ENCODE results near the gene NIT1. TPM values are rescaled to one million over a fixed set of nuclear protein-coding genes. Genes with fewer than 3 reads are reported as not detected.

Gene NIT1
- total RNA-seq, 1 donor from 2014 or later: 19.3 TPM

GRCh38 chr1:161153682-161154337 lies 35.9 kb downstream of the NIT1 start, which contains the start of gene UFC1:
UFC1 (plus strand) TSS chr1:161153978; CDS start chr1:161153998, 20 bp downstream.
- peak; percentile 95 for DNase-seq

- no peak for DNase-seq
Observed at GRCh38 chr1:161157867-161158266, 40.0 kb downstream of the NIT1 start.

- no peak for DNase-seq
Observed at GRCh38 chr1:161158316-161159010, 40.6 kb downstream of the NIT1 start.

GRCh38 chr1:161159087-161159912 lies 41.4 kb downstream of the NIT1 start, which contains the start of gene USP21:
USP21 (plus strand) TSS chr1:161159500; CDS start chr1:161160641, 1,141 bp downstream.
- DNase-seq: peak; percentile 98

GRCh38 chr1:161159913-161160243 lies 42.0 kb downstream of the NIT1 start:
- DNase-seq: no peak

- no peak for DNase-seq
Observed at GRCh38 chr1:161160671-161161145, 42.8 kb downstream of the NIT1 start.

GRCh38 chr1:161161652-161162051 lies 43.7 kb downstream of the NIT1 start:
- DNase-seq: no peak

GRCh38 chr1:161162052-161162451 lies 44.1 kb downstream of the NIT1 start:
- DNase-seq: no peak

- no peak for DNase-seq
Observed at GRCh38 chr1:161162806-161163205, 44.9 kb downstream of the NIT1 start.

GRCh38 chr1:161163793-161164192 lies 45.9 kb downstream of the NIT1 start:
- DNase-seq: no peak

- DNase-seq: no peak
Observed at GRCh38 chr1:161164901-161165610, 47.2 kb downstream of the NIT1 start.

- peak; percentile 99 for DNase-seq
Observed at GRCh38 chr1:161165742-161166668, 48.1 kb downstream of the NIT1 start, which contains the start of gene PPOX. PPOX (plus strand) TSS chr1:161166426; CDS start chr1:161166848, 422 bp downstream.

- DNase-seq: no peak
Observed at GRCh38 chr1:161166669-161167548, 49.0 kb downstream of the NIT1 start.

- DNase-seq: no peak
Observed at GRCh38 chr1:161168906-161169305, 51.0 kb downstream of the NIT1 start.

Small RNA genes lying within 50 kb of the gene (small RNA-seq; reads per million reads assigned to genes)
- not detected for gene RF01225 (ENCODE audit: low replicate concordance)

Other genes with a start within 250 kb of the NIT1 start
- gene ITLN1, start 232.9 kb upstream of the NIT1 start, total RNA-seq: 0.62 TPM
- not detected for gene ITLN2, start 163.3 kb upstream of the NIT1 start, total RNA-seq
- 30.0 TPM for gene F11R, start 97.0 kb upstream of the NIT1 start, total RNA-seq
- 53.9 TPM for gene TSTD1, start 79.1 kb upstream of the NIT1 start, total RNA-seq
- 50.4 TPM for gene USF1, start 72.1 kb upstream of the NIT1 start, total RNA-seq
- gene ARHGAP30, start 48.2 kb upstream of the NIT1 start, total RNA-seq: 3.0 TPM
- 18.0 TPM for gene NECTIN4, start 28.5 kb upstream of the NIT1 start, total RNA-seq
- 3.3 TPM for gene KLHDC9, start 19.7 kb upstream of the NIT1 start, total RNA-seq
- 24.5 TPM for gene PFDN2, start 68 bp upstream of the NIT1 start, total RNA-seq
- gene DEDD, start 14.6 kb downstream of the NIT1 start, total RNA-seq: 37.6 TPM
- 109 TPM for gene UFC1, start 35.9 kb downstream of the NIT1 start, total RNA-seq
- 16.5 TPM for gene USP21, start 41.4 kb downstream of the NIT1 start, total RNA-seq
- gene PPOX, start 48.3 kb downstream of the NIT1 start, total RNA-seq: 15.2 TPM
- gene B4GALT3, start 59.4 kb downstream of the NIT1 start, total RNA-seq: 9.3 TPM
- 18.9 TPM for gene ADAMTS4, start 80.9 kb downstream of the NIT1 start, total RNA-seq
- gene NDUFS2, start 84.3 kb downstream of the NIT1 start, total RNA-seq: 174 TPM
- gene FCER1G, start 97.2 kb downstream of the NIT1 start, total RNA-seq: 4.4 TPM
- gene APOA2, start 105.5 kb downstream of the NIT1 start, total RNA-seq: not detected
- gene TOMM40L, start 108.0 kb downstream of the NIT1 start, total RNA-seq: 11.3 TPM
- gene NR1I3, start 120.1 kb downstream of the NIT1 start, total RNA-seq: not detected
- gene PCP4L1, start 140.6 kb downstream of the NIT1 start, total RNA-seq: 4.9 TPM
- 67.9 TPM for gene MPZ, start 191.9 kb downstream of the NIT1 start, total RNA-seq
- gene SDHC, start 196.3 kb downstream of the NIT1 start, total RNA-seq: 41.9 TPM
- gene CFAP126, start 249.8 kb downstream of the NIT1 start, total RNA-seq: not detected

Measured in tongue (tissue), 3 donors.